PC-9 (cell line): ENCODE measurements around the gene PGAM4.

Experiments used
- EZH2 ChIP-seq: fragments of 200-600 bp; sonication (generic); IDR thresholded peaks from 2 replicates; pipeline ENCODE4 v1.8.0; 2017; ENCODE audit warnings: antibody characterized with exemption, low read depth
- TF ChIP-seq, protein P1 (sequence below): fragments of 200-600 bp; sonication (generic); conservative IDR thresholded peaks from 2 replicates; pipeline ENCODE4 v1.6.1; 2017; ENCODE audit warnings: mixed run types, antibody characterized with exemption, mild to moderate bottlenecking, moderate library complexity

GRCh38 chrX:77977518-77977917 is 8.1 kb upstream of the PGAM4 start:
- TF ChIP-seq EZH2, result no peak
- TF ChIP-seq, protein P1, sequence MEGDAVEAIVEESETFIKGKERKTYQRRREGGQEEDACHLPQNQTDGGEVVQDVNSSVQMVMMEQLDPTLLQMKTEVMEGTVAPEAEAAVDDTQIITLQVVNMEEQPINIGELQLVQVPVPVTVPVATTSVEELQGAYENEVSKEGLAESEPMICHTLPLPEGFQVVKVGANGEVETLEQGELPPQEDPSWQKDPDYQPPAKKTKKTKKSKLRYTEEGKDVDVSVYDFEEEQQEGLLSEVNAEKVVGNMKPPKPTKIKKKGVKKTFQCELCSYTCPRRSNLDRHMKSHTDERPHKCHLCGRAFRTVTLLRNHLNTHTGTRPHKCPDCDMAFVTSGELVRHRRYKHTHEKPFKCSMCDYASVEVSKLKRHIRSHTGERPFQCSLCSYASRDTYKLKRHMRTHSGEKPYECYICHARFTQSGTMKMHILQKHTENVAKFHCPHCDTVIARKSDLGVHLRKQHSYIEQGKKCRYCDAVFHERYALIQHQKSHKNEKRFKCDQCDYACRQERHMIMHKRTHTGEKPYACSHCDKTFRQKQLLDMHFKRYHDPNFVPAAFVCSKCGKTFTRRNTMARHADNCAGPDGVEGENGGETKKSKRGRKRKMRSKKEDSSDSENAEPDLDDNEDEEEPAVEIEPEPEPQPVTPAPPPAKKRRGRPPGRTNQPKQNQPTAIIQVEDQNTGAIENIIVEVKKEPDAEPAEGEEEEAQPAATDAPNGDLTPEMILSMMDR, result no peak
